DMS153 (cell line): Measurements from ENCODE around the gene KYAT1.
A peak's percentile ranks its signal among the peaks of the same experiment; 100 is the strongest.
"Not testable (repeated sequence)": the region's sequence is repeated elsewhere in the genome, so short reads cannot be mapped to it uniquely, and the experiment has no call there.

Source experiments
- DNase-seq: peaks from one replicate; lab custom pipeline; 2025; lab: John Stamatoyannopoulos, UW

The KYAT1 gene

DNA sequence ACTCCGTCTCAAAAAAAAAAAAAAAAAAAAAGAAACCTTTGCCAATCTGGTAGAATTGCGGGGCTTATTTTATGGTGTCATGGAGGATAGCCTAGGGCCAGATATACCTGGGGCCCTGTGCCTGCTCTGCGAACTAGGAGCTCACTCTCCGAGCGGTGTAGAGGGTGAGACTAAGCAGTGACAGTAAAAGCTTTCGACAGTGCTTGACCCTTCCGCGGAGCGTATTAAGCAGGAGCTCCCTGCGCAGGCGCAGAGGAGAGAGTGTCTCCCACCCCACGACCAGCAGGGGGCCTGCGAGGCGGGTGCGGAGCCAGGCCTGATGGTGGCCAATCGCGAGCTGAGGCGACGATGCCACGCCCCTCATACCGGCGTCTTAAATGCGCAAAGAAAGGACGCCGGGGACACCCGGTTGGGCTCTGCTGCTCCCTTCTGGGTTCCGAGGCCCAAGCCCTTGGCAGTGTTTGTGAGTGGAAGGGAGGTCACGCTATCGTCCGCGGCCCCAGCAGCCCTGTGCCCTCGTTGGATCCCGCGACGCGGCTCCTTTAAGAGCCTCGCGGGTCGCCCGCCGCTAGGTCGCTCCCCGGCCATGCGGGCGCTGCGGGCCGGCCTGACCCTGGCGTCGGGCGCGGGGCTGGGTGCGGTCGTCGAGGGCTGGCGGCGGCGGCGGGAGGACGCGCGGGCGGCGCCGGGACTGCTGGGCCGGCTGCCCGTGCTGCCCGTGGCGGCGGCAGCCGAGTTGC lies 63.5 kb downstream of the KYAT1 start, which contains the start of gene ENDOG:
ENDOG (plus strand) TSS at position 402 of the 740 bp plus-strand sequence; CDS start at position 587, 185 bp downstream.
- peak; percentile 96 for DNase-seq

DNA sequence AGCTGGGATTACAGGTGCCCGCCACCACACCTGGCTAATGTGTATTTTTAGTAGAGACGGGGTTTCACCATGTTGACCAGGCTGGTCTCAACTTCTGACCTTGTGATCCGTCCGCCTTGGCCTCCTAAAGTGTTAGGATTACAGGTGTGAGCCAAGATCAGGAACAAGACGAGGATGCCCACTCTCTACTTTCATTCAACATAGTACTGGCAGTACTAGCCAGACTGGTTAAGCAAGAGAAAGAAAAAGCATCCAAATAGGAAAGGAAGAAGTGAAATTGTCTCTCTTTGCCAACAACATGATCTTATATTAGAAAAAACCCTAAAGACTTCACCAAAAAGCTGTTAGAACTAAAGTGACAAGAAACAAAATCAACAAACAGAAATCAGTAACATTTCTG lies 70.9 kb downstream of the KYAT1 start:
- no peak for DNase-seq

- DNase-seq = no peak
These were observed 71.9 kb downstream of the KYAT1 start for GRCh38 chr9:128809831-128810230.

GRCh38 chr9:128809036-128809599 lies 72.6 kb downstream of the KYAT1 start:
- no peak for DNase-seq

DNA sequence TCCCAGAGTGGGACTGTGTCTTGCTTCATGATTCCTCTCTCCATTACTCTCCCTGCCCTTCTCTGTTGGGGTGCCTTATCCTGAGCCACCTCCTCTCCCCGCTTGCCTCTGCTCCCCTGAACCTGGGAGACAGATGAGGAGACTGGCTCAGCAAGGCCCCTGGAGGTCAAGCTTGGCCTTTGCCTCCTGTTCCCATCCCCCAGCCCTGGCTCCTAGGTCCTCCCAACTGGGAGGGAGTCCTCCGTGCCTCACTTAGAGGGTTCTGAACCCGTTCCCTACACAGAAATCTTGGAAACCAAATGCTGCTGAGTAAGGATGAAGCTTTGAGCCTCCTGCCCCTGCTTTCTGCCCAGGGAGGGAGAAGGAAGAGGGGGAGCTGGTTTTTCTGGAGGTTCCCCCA lies 73.2 kb downstream of the KYAT1 start:
- DNase-seq = no peak

DNA sequence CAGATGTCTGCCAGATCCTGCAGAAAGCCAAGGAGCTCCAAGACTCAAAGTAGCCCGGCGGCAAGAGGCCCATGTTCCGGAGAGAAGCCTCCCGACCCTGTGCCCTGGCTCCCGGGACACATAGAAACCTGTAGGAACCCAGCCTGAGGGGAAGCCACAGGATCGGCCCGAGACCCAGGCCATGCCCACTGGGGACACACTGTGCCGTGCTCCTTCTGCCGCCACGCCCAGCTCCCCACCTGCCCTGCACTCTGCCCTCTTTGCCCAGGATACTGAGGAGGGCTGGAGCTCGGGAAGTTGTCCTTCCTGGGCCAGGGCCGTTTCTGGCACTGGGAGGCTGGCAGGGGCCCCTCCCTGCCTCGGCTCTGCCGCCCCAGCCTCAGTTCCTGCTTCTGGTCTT lies 73.9 kb downstream of the KYAT1 start:
- DNase-seq = no peak

- DNase-seq = no peak
These were observed 76.1 kb downstream of the KYAT1 start for GRCh38 chr9:128805661-128806060.

- no peak for DNase-seq
These were observed 79.3 kb downstream of the KYAT1 start for GRCh38 chr9:128802482-128802881.

DNA sequence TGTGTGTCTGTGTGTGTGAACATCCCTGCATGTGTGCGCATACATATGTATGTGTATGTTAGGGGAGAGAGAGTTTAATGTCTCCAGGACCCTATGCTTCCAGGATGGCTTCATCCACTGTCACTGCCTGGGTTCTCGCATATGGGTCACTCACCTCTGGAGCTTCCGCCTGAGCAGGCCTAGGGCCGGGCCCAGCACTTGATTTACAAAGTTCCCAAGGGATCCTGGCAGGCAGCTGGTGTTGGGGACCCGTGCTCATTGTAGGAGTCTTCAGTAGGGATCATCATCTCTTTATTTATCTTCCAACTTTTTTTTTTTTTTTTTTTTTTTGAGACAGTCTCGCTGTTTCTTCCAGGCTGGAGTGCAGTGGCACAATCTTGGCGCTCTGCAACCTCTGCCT lies 81.7 kb downstream of the KYAT1 start:
- DNase-seq = no peak

GRCh38 chr9:128798896-128799295 lies 82.9 kb downstream of the KYAT1 start:
- DNase-seq = no peak

GRCh38 chr9:128794961-128795360 lies 86.8 kb downstream of the KYAT1 start:
- not testable (repeated sequence) for DNase-seq

DNA sequence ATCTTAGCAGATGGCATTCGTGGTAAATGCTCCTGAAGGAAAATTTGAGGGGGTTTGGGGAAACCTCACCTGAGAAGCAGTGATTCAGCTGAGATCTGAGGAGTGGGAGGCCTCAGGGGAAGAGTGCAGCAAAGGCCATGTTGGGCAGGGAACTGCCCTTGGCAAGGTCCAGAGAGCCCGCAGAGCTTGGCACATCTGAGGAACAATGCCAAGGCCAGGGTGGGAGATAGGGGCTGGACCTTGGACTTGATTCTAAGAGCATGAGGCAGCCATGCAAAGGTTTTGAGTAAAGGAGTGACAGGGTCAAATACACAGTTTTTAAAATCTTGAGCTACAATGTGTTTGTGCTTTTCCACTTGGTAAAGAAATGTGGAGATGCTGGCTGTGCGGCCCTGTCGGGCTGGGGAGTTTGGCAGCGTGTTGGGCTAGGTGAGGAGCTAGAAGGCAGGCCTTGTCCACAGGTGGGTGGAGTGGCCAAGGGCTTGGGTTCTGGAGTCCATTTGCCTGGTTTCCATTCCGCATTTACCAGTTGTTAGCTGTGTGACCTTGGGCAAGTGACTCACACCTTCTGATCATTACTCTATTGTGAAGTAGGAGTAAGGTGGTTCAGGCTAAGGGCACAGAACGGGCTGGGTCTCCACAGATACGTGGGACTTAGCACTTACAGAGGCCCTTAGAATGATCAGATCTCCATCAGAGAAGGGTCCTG lies 88.6 kb downstream of the KYAT1 start:
- DNase-seq = no peak

DNA sequence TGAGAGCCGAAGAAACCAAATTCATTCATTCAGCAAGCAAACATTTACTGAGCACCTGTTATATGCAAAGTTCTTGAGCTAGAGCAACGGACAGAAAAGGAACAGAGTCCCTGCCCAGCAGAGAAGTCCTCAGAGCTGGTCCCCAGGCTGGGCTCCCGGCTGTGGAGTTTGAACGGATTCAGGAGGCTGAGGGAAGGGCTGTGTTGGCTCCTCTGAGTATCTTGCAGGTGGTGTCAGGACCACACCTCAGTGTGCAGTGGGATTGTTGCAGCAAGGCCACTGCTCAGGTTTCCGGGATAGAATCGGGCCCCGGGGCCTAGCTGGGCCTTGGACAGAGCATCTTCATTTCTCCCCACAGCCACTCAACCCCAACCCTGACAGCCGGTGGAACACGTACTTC lies 89.6 kb downstream of the KYAT1 start:
- no peak for DNase-seq

GRCh38 chr9:128790536-128790935 lies 91.2 kb downstream of the KYAT1 start:
- DNase-seq = no peak

DNA sequence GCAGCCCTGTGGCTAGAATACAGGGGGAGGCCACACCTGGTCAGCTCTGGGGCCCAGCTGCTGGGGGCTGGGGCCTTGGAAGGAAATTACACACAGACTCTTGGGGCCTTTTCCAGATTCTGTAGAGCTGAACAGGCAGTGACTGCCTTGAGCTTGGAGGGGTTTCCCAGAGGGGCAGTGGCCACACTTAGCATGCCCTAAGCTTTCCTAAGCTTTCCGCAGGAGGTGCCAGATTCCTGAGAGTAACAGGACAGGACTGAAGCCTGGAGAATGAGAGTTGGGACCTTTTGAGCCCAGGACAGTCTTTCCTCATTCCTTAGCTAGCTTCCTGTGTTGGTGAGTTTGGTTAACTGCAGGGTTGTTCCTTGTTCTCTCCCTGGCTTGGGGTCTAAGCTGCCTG lies 93.3 kb downstream of the KYAT1 start:
- DNase-seq = no peak

GRCh38 chr9:128787659-128788058 lies 94.1 kb downstream of the KYAT1 start:
- no peak for DNase-seq

DNA sequence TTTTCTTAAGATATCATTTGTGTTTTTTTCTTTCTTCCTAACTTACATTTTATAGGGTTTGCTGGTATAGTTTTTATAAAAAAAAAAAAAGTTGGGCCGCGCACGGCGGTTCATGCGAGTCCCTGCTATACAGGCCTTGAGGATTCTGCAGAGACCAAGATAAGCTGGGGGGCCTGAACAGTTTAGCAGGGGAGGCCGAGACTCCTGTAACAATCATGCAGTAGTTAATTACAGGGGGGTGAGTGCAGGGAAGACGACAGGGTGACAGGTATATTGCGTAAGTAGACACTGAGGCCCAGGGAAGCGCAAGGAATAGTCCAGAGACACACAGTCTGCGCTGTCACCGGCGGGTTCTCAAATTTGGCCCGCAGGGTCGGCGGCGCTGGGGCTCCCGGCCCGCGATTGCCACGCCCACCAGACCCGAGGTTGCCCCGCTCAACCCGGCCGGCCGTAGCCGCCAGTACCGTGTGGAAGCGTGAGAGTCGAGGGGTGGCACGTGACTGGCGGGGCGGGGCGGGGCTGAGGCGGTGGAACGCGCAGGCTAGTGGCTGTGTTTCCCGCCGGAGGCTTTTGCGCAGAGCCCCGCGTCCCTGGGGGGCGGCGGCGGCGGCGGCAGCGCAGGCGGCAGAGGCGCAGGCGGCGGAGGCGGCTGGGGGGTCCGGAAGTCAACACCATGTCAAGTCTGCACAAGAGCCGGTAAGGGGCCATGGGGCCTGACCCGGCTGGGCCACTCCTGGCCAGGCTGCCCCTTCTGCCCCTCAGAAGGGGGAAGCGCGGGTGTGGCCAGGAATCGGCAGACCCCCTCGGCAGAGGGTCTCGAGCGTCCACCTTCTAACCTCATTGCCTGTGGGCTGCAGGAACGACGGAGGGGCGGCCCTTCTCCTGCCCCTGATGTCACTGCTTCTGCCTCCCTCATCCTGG lies 94.8 kb downstream of the KYAT1 start, which contains the start of gene TBC1D13:
TBC1D13 (plus strand) TSS at position 573 of the 921 bp plus-strand sequence; CDS start at position 674, 101 bp downstream.
- peak; percentile 63 for DNase-seq

- DNase-seq = no peak
These were observed 96.3 kb downstream of the KYAT1 start for GRCh38 chr9:128785427-128785826.
